GM19043 (cell line): ENCODE data around the gene KIF27.
"Not testable (repeated sequence)": the region's sequence is repeated elsewhere in the genome, so short reads cannot be mapped to it uniquely, and the experiment has no call there.

ENCODE experiments used
- ATAC-seq: cut with Tn5 transposase; IDR thresholded peaks from one replicate; pipeline ENCODE4 v1.9.1; 2021; ENCODE audit warnings: low read depth; ENCODE audit not compliant: unreplicated experiment

Gene KIF27

GRCh38 chr9:83920927-83921707 is at the start of gene KIF27:
TSS of gene KIF27 (minus strand) at chr9:83921432. CDS start at chr9:83915591, 5,841 bp downstream.
- ATAC-seq, result peak; percentile 88

- ATAC-seq, result no peak
Measured at GRCh38 chr9:83969602-83970001, 48.4 kb upstream of the KIF27 start.

- ATAC-seq, result no peak
Measured at GRCh38 chr9:83967073-83967472, 45.8 kb upstream of the KIF27 start.

GRCh38 chr9:83966209-83966582 is 45.0 kb upstream of the KIF27 start:
- ATAC-seq, result no peak

- no peak for ATAC-seq
Measured at GRCh38 chr9:83965350-83966208, 44.3 kb upstream of the KIF27 start.

- no peak for ATAC-seq
Measured at GRCh38 chr9:83964973-83965349, 43.7 kb upstream of the KIF27 start.

- no peak for ATAC-seq
Measured at GRCh38 chr9:83962165-83962564, 40.9 kb upstream of the KIF27 start.

GRCh38 chr9:83960991-83961390 is 39.8 kb upstream of the KIF27 start:
- no peak for ATAC-seq

GRCh38 chr9:83959061-83959460 is 37.8 kb upstream of the KIF27 start:
- ATAC-seq, result no peak

- ATAC-seq, result no peak
Measured at GRCh38 chr9:83957248-83957513, 35.9 kb upstream of the KIF27 start.

GRCh38 chr9:83956436-83957247 is 35.4 kb upstream of the KIF27 start:
- ATAC-seq, result peak; percentile 78

- peak; percentile 52 for ATAC-seq
Measured at GRCh38 chr9:83956086-83956435, 34.8 kb upstream of the KIF27 start.

GRCh38 chr9:83948096-83948495 is 26.9 kb upstream of the KIF27 start:
- not testable (repeated sequence) for ATAC-seq

- no peak for ATAC-seq
Measured at GRCh38 chr9:83940590-83941303, 19.5 kb upstream of the KIF27 start.

GRCh38 chr9:83937861-83938455 is 16.7 kb upstream of the KIF27 start:
- ATAC-seq, result peak; percentile 74

- no peak for ATAC-seq
Measured at GRCh38 chr9:83936523-83936922, 15.3 kb upstream of the KIF27 start.

- no peak for ATAC-seq
Measured at GRCh38 chr9:83935276-83935935, 14.2 kb upstream of the KIF27 start.

- ATAC-seq, result no peak
Measured at GRCh38 chr9:83934569-83935275, 13.5 kb upstream of the KIF27 start.

GRCh38 chr9:83933790-83934189 is 12.6 kb upstream of the KIF27 start:
- no peak for ATAC-seq
